HG02884 (cell line): ENCODE measurements around the gene FGFR1OP2.
"Not testable (repeated sequence)": the region's sequence is repeated elsewhere in the genome, so short reads cannot be mapped to it uniquely, and the experiment has no call there.

Experiments used
- ATAC-seq: cut with Tn5 transposase; IDR thresholded peaks from one replicate; pipeline ENCODE4 v1.9.1; 2021; ENCODE audit warnings: mild to moderate bottlenecking, moderate library complexity; ENCODE audit not compliant: unreplicated experiment

Gene FGFR1OP2

DNA sequence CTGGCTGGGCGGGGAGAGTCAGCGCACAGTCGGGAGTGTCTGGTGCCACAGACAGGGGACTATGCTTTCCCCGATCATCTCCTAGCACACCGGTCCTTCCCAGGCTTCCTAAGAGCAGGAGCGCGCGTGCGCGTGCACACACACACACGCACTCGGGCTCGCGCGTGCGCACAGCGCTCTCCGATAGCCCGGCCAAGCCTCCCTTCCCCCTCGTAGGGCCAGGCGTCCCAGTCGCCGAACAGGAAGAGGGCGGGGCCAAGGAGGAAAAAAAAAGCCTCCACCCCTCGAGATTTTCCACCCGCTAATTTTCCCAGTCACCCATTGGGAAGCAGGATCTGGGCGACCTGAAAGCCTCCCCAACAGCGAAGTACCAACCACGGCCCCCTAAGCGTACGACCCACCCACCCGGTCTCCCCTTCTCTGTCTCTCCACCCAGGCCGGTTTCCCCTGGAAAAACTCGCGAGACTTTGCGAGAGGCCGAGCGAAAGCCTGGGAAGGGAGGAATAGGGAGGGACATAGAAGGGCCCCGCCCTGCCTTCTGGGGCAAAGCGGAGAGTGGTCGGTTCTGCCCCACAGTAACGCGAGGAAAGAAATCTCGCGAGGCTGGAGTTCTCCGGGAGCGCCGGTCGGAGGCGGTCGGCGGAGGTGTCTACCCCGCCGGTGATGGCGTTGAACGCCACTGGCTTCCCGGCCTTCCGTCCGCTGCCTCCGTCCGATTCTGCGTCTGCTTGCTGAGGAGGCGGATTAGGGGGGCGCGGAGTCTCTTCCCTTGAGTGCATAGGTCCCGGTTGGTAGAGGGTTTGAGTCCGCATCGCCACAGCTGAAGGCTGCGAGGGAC, at the start of gene FGFR1OP2, which contains the start of gene INTS13:
FGFR1OP2 (plus strand) TSS at position 608 of the 838 bp plus-strand sequence. CDS start 15,689 bp downstream, outside the sequence.
INTS13 (minus strand) TSS at position 119 of the 838 bp plus-strand sequence. CDS start 1,178 bp downstream, outside the sequence.
- ATAC-seq: peak; percentile 72

DNA sequence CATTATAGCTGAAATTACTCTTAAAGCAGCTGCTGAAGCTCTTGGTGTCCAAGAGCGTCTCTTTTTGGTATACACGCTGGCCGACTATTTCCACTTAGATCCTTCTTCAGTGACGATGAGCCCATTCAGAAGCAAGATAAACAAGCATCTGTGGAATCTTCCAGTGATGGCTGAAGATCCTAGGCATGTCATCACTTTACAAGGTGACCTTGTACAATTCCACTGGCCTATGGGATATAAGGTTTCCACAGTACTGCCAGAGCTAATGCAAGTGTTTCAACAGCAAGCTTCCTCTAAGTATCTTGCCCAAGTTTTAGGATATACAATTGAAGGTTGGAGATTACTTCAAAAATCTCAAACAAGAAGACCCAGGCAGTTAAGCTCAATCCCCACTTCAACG, 47.5 kb upstream of the FGFR1OP2 start:
- ATAC-seq: no peak

DNA sequence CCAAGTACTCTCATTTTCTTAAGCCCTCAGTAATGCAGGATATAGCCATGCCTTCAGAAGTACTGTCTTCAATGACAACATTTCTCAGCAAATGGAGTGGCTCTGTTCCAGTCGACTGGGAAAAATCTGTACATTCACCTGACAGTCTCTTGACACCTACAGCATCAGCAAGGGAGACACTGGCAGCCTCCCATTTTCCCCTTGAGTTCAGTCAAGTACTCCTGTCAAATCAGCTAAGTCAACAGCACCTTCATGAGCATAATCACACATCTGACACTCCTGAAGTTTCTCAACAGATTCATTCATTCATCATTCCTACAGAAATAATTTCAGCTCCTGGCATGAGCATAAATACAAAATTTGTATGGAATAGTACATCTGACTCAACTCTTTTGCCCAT, 46.6 kb upstream of the FGFR1OP2 start:
- no peak for ATAC-seq

DNA sequence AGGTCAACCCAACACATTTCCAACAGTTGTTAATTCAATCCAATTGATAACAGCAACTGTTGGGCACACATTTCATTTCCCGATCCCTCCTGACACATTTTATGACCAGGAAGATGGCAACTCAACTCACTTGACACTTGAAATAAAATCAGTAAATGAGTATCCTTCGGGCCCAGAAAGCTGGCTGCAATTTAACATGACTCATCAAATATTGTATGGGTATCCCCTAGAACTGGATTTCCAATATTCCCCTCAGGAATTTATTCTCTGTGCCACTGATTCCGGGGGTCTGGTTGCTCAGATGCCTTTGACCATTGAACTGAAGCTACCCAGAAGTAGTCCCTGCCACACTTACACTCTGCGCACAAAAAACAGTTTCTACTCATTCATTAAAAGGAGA, 42.6 kb upstream of the FGFR1OP2 start:
- ATAC-seq: no peak

DNA sequence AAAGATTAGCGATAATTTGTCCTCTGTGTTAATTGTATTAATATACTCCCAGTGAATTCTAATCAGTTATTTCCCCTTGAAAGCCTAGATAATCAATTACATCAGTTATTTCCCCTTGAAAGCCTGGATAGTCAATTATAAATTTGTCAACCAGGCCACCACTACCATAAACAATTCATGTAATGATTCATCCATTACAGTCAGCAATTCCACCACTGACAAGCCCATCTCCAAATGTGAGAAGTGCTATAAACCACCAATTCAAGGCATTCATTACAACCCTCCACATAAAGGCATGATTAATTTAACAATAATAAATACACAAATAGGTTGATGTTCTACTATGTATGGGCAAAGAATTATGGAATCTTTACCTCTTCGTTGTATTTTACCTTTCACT, 41.4 kb upstream of the FGFR1OP2 start:
- no peak for ATAC-seq

DNA sequence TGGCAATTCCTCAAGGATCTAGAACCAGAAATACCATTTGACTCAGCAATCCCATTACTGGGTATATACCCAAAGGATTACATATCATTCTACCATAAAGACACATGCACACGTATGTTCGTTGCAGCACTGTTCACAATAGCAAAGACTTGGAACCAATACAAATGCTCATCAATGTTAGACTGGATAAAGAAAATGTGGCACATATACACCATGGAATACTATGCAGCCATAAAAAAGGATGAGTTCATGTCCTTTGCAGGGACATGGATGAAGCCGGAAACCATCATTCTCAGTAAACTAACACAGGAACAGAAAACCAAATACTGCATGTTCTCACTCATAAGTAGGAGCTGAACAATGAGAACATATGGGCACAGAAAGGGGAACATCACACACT, 34.9 kb upstream of the FGFR1OP2 start:
- not testable (repeated sequence) for ATAC-seq

DNA sequence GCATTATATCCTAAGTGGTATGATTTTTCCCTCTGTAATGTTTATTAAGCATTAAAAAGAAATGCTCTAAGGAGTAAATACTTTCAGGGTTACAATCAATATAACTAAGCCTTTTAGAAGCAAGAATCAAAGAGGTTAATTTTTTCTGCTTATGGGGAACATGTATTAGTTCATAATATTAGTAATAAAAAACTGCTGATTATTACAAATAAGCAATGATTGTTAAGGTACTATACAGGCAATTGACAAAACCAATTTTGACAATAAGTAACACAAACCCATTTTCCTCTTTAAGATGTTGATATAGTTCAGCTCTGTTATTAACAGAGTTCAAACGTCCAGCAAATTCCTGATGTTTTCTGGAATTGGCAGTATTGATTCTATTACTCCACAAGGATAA, 32.2 kb upstream of the FGFR1OP2 start:
- ATAC-seq: no peak

DNA sequence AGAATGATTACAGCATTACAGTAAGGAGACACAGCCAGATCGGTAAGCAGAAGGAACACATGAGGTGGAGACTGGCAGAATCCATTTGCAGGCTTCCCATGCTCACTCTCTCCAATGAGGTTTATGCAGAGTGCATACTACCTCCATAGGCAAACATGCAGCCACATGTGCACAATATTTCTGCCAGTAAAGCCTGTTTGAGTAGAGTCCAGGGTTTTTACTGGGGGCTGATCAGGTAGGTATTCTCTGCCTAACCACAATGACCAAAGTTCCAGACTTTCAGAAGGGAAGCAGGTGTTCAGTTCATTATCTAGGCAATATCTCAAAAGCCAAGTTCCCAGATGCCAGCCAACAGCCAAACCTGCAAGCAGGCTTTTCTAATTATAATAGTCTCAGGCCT, 31.6 kb upstream of the FGFR1OP2 start:
- ATAC-seq: no peak

DNA sequence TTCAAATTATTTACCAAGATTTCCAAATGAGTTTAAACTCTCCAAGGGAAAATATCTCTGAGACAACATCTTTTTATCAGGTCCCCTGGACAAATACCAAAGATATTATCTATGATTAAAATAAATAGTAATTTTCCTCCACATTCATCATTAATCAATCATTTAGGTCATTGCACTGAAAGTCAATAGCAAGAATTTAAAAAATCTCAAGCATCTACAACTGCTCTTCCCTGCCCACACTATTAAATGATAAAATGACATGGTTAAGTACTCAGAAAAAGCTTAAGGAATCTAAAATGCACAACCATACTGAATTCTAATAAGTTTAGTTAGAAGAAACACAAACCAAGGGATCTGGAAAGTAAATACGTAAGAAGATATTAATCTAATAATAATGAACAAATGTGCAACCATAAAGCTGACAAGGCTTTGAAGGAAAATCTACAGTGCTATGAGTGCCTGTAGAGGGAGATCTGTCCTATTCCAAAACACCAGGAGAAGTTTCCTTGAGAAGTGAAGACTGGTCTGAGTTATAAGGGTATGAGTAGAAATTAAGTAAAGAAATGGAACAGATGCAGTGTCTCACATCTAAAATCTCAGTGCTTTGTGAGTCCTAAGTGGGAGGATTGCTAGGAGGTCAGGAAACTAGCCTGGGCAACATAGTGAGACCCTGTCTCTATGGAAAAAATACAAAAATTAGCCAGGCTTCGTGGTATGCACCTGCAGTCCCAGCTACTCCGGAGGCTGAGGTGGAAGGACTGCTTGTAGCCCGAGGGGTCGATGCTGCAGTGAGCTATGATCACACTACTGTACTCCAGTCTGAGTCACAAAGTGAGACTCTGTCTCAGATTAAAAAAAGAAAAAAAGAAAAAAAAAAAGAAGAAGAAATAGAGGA, 19.7 kb upstream of the FGFR1OP2 start:
- no peak for ATAC-seq

DNA sequence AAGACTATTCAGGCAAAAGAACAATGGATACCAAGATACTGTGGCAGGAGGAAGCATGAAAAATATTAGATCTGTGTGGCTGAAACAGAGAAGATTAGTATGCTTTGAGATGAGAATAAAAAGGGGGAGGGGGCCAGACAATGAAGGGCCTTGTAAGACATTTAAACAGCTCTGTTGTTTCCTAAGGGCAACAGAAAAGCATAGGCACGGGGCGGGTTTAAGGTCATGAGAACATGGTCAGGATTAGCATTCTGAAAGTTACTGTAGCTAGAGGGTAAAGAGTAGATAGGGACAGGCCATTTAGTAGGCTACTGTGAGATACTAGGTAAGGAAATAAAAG, 19.1 kb upstream of the FGFR1OP2 start:
- ATAC-seq: no peak

DNA sequence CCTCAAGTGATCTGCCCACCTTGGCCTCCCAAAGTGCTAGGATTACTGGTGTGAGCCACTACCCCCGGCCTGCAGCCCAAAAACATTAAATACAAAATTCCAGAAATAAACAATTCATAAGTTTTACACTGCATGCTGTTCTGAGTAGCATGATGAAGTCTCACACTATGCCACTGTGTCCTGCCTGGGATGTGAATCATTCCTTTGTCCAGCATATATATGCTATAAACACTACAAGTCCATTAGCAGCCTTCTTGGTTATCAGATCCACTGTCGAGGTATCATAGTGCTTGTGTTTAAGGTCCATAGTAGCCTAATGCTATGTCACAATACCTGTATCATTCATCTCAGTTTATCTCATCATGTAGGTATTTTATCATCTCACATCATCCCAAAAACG, 16.4 kb upstream of the FGFR1OP2 start:
- ATAC-seq: no peak

DNA sequence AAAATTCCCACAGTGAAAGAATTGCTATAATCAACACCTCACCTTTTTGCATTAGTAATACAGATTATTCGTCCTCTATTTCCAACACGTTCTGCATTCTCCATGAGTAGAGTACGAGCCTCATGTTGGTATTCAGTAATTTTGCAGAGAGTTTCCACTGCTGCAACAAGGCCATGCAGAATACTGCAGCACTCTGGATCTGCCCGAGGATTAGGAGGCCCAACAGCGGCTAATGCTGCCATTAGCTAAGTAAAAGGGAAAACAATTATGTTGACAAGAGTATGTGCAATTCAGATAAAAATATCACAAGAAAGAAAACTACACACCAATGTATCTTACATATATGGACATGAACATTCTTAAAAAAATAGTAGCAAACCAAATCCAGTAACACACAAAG, 9.6 kb upstream of the FGFR1OP2 start:
- no peak for ATAC-seq

DNA sequence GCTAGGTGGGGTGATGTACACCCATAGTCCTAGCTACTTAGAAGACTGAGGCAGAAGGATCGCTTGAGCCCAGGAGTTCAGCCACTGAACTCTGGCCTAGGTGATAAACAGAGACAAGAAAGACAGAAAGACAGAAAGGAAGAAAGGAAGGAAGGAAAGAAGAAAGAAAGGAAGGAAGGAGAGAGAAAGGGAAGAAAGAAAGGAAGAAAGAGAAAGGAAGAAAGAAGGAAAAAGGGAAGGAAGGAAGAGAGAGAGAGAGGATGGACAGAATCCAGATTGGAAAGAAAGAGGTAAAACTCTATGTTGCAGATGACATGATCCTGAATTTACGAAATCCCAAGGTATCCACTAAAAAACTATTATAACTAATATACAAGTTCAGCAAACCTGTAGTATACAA, 8.7 kb upstream of the FGFR1OP2 start:
- no peak for ATAC-seq

DNA sequence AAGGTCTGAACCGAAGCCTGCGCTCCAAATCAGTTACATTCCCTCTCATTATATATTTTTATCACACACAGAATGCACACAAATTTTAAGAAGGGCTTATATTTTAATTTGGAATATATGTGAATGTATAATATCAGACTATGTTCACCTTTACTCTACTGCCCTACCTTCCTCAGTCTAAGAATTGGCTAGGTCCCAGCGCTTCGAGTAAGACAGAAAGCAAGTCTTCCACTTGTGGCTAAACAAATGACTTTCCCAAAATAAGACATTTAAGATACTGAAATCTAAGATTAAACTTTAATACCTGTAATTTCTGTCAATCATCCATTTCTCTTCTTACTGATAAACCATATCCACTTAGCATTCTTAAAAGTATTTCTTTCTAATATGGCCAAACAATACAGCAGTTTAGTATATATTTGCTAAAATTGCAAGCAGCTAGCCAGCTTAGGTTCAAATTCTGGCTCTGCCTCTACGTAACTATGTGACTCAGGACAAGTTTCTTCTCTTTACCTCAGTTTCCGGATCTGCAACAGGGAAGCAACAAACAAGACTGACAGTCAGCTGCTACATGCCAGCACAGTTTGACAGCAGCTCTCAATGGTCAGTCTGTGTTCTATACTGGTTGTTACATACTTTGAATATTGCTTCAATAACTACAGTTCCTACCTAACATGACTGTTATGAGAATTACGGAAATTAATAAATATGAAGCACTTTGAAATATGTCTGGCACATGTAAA, 2.5 kb upstream of the FGFR1OP2 start:
- ATAC-seq: no peak

DNA sequence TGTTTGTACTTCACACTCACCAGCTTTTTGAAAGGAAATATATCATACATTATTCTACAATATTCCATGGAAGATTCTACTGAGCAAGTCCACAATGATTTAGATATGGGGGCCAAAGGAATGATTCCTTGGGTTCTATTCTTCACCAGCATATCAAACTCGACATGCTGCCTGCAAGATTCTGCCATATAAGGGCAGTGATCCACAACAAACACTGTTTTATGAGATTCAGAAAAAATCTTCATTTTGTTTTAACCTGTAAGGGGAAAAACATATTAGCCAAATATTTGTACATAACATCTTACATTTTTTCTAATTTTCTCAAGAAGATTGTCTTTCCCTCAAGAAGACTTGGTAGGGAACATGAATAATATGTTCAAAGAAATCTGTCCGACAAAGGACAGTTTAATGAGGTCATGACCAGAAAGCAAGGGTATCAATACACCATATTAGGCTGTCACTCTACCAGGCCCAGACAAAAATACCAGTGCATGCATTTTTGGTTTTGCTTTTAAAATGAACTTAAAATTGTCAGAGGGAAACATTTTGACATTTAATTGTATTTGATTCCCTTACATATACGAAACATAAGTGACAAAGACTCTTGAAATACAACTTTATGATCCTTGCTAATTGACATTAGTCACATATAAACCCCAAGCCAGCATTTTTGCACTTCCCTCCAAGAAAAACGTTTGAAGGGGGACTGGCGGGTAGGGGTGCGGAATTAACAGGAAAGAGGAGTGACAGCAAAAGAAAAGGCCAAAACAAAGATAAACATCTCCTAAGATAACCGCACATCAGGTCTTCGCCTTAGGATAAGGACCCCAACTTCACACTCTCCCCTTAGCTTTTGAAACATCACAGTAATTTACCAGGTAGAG, 1.5 kb upstream of the FGFR1OP2 start:
- no peak for ATAC-seq

DNA sequence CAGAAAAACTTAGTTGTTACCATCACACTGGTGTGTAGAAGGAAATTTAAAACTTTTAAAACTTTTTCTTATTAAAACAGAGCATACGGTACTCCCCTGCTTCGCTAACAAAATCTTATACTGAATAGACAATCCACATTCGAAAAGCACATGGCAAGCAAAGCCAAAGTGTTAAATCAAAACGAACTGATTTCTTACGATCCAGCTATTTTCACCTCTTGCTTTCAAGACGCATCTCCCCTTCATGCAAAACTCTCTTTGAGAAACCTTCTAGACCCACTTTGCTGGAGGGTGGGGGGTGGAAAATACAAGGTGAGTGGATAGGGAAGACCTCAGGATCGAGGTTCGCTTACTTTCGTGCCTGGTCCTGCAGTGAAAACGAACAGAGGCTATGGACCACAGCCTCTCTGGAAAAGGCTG, 817 bp upstream of the FGFR1OP2 start:
- ATAC-seq: no peak

DNA sequence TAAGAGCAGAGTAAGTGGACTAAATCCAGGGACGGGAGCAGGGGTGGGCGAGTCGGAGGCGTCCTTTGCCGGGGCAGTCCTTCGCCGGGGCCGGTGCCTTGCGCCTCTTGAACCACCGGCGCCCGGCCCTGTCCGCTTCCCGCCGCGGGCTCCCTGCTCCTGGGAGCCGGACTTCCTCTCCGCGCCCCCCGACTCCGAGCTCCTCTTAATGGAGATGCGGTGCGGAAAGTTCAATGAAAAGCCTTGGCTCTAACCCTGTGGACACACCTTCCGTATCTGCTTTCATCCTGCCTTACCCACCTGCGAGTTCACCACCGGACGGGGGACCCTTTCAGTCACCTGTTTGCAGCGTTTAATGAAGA, 412 bp downstream of the FGFR1OP2 start:
- peak; percentile 2 for ATAC-seq

DNA sequence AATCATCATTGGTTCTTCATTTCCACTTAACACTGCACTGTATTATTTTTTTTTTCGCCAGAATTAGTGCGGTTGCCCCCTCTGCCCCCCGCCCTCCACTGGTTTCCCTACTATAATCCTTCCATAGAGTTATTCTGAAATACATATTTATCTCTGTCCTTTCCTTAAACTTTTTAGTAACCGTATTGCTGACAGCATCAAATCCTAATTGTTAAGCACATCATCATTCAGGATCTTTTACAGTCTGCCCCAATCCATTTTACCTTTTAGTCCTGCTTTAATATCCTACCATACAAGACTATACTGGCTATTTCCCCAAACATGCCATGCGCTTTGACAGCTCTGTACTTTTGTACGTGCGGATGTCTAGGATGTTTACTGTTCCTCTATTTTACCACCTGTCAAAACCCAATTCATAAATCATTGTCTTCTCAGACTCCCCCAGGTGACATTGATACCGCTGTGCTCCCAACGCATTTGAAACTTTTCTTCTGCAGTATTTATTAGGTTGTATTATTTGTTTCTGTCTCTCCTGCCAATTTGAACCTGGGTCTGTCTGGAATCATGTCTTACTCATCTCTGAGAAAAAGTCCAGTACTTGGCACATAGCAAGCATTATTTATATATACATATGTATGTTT, 1.0 kb downstream of the FGFR1OP2 start:
- ATAC-seq: no peak

DNA sequence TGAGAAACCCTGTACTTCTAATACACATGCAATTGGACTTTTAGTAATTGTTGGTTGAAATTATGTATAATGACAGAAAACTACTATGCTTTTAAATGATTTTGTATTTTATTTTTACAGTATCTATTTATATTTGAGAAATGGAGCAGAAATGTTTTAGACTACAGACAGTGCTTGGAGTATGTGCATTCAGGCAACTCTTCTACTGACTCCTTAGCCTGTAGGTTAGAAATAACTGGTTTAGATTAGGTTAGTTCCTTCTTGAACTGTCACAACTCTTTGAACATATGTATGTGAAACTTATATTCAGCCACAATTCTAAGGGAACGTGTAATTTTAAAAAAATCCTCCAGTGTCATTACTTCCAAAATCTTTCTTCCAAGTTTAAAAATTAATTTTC, 1.7 kb downstream of the FGFR1OP2 start:
- ATAC-seq: no peak
